Retinal pigment epithelial cell (primary cell): ENCODE measurements around the gene TMX4.
"Not testable (repeated sequence)": the region's sequence is repeated elsewhere in the genome, so short reads cannot be mapped to it uniquely, and the experiment has no call there.

ENCODE experiments used
- DNase-seq: peaks from one replicate; pipeline ENCODE4 v3.0.0-alpha.2; 2010; ENCODE audit warnings: low read depth
- H3K4me3 ChIP-seq: 2 replicates; pipeline ENCODE4 v1.5.1; 2011; ENCODE audit warnings: mild to moderate bottlenecking, low read length, control low read depth, moderate library complexity
- CTCF ChIP-seq: conservative IDR thresholded peaks from 2 replicates; pipeline ENCODE4 v1.5.1; 2011; ENCODE audit warnings: low read depth, low read length, control low read depth, inconsistent platforms

Gene TMX4

GRCh38 chr20:7974785-7975435 is 44.7 kb downstream of the TMX4 start:
- H3K4me3 ChIP-seq, result no peak overlapping the region
- no peak for DNase-seq
- no peak for TF ChIP-seq CTCF

- no peak overlapping the region for H3K4me3 ChIP-seq
- no peak for DNase-seq
- TF ChIP-seq CTCF, result no peak
Observed at GRCh38 chr20:7971536-7972280, 47.9 kb downstream of the TMX4 start.

GRCh38 chr20:7967199-7967844 is 52.2 kb downstream of the TMX4 start:
- no peak for TF ChIP-seq CTCF
- no peak for DNase-seq
- no peak overlapping the region for H3K4me3 ChIP-seq

GRCh38 chr20:7966176-7966575 is 53.4 kb downstream of the TMX4 start:
- no peak for TF ChIP-seq CTCF
- H3K4me3 ChIP-seq, result no peak overlapping the region
- no peak for DNase-seq

- no peak overlapping the region for H3K4me3 ChIP-seq
- TF ChIP-seq CTCF, result no peak
- DNase-seq, result no peak
Observed at GRCh38 chr20:7959484-7959883, 60.1 kb downstream of the TMX4 start.

GRCh38 chr20:7956561-7956960 is 63.0 kb downstream of the TMX4 start:
- not testable (repeated sequence) for H3K4me3 ChIP-seq, DNase-seq

- no peak for DNase-seq
- H3K4me3 ChIP-seq, result no peak overlapping the region
- no peak for TF ChIP-seq CTCF
Observed at GRCh38 chr20:7950387-7950786, 69.2 kb downstream of the TMX4 start.
